Neural cell (in vitro differentiated cells): ENCODE results near the gene CALHM2. TPM values are rescaled to one million over a fixed set of nuclear protein-coding genes. Genes with fewer than 3 reads are reported as not detected.
"Not testable (repeated sequence)": the region's sequence is repeated elsewhere in the genome, so short reads cannot be mapped to it uniquely, and the experiment has no call there.

Experiments
- H2AFZ ChIP-seq: fragments of 200-600, 300-800 bp; sonication (generic), shearing (Covaris generic); 2 replicates; pipeline ENCODE4 v1.6.0; 2014; ENCODE audit warnings: low read depth, mild to moderate bottlenecking, antibody characterized with exemption, low read length, moderate library complexity
- H3F3A ChIP-seq: fragments of 200-600 bp; shearing (Covaris generic); 2 replicates; pipeline ENCODE4 v1.6.1; 2016; ENCODE audit warnings: mild to moderate bottlenecking, moderate library complexity, mixed read lengths, antibody characterized with exemption, low read length; ENCODE audit not compliant: insufficient read depth, poor library complexity, severe bottlenecking
- H3K27ac ChIP-seq: fragments of 200-600, 300-800 bp; sonication (generic), shearing (Covaris generic); 2 replicates; pipeline ENCODE4 v1.5.1; 2014; ENCODE audit warnings: mild to moderate bottlenecking, low read length, moderate library complexity
- H3K27me3 ChIP-seq: fragments of 300-800, 200-600 bp; sonication (generic), shearing (Covaris generic); 2 replicates; pipeline ENCODE4 v1.6.0; 2014; ENCODE audit warnings: mild to moderate bottlenecking, low read depth, low read length, moderate library complexity; ENCODE audit not compliant: insufficient read depth
- H3K36me3 ChIP-seq: fragments of 300-800, 200-600 bp; sonication (generic), shearing (Covaris generic); 2 replicates; pipeline ENCODE4 v1.5.1; 2014; ENCODE audit warnings: mild to moderate bottlenecking, antibody characterized with exemption, low read length, moderate library complexity; ENCODE audit not compliant: insufficient read depth
- H3K4me2 ChIP-seq: fragments of 300-800, 200-600 bp; sonication (generic), shearing (Covaris generic); 2 replicates; pipeline ENCODE4 v1.6.0; 2014; ENCODE audit warnings: mild to moderate bottlenecking, low read length
- H3K4me3 ChIP-seq: fragments of 300-800, 200-600 bp; sonication (generic), shearing (Covaris generic); 2 replicates; pipeline ENCODE4 v1.5.1; 2014; ENCODE audit warnings: mild to moderate bottlenecking, low read length, moderate library complexity
- H3K79me2 ChIP-seq: fragments of 200-600 bp; shearing (Covaris generic); replicated peaks from 2 replicates; pipeline ENCODE4 v1.6.0; 2014; ENCODE audit warnings: mild to moderate bottlenecking, low read length, moderate library complexity; ENCODE audit not compliant: insufficient read depth
- H3K9ac ChIP-seq: fragments of 300-800, 200-600 bp; sonication (generic), shearing (Covaris generic); 2 replicates; pipeline ENCODE4 v1.6.1; 2016; ENCODE audit warnings: mild to moderate bottlenecking, low read length, mixed read lengths
- H3K9me2 ChIP-seq: fragments of 200-600 bp; shearing (Covaris generic); 2 replicates; pipeline ENCODE4 v1.6.1; 2016; ENCODE audit warnings: mild to moderate bottlenecking, low read length, mixed read lengths; ENCODE audit not compliant: insufficient read depth
- H3K9me3 ChIP-seq: fragments of 200-600, 300-800 bp; sonication (generic), shearing (Covaris generic); 2 replicates; pipeline ENCODE4 v1.6.1; 2016; ENCODE audit warnings: mild to moderate bottlenecking, mixed run types, low read length, moderate library complexity, mixed read lengths
- H4K20me1 ChIP-seq: fragments of 200-600 bp; shearing (Covaris generic); 2 replicates; pipeline ENCODE4 v1.6.1; 2016; ENCODE audit warnings: mild to moderate bottlenecking, mixed run types; ENCODE audit not compliant: insufficient read depth
- EP300 ChIP-seq: fragments of 450-650 bp; conservative IDR thresholded peaks from 2 replicates; pipeline ENCODE4 v1.6.1; 2014; ENCODE audit warnings: antibody characterized with exemption, mild to moderate bottlenecking, moderate library complexity; ENCODE audit not compliant: poor library complexity, severe bottlenecking
- EZH2 ChIP-seq: fragments of 200-600, 300-800 bp; shearing (Covaris generic), sonication (generic); IDR thresholded peaks from 2 replicates; pipeline ENCODE4 v1.6.1; 2014; ENCODE audit warnings: antibody characterized with exemption, low read length, borderline replicate concordance, mild to moderate bottlenecking; ENCODE audit not compliant: insufficient read depth, poor library complexity, severe bottlenecking
- MXI1 ChIP-seq: fragments of 450-650 bp; conservative IDR thresholded peaks from 2 replicates; pipeline ENCODE4 v1.6.1; 2014; ENCODE audit warnings: antibody characterized with exemption, mild to moderate bottlenecking; ENCODE audit not compliant: poor library complexity, severe bottlenecking
- POLR2AphosphoS5 ChIP-seq: IDR thresholded peaks from 2 replicates; pipeline ENCODE4 v1.6.1; 2012
- RAD21 ChIP-seq: fragments of 450-650 bp; conservative IDR thresholded peaks from 2 replicates; pipeline ENCODE4 v1.6.1; 2014; ENCODE audit warnings: antibody characterized with exemption, mild to moderate bottlenecking, moderate library complexity
- REST ChIP-seq: IDR thresholded peaks from 2 replicates; pipeline ENCODE4 v1.6.1; 2012; ENCODE audit warnings: borderline replicate concordance
- SMC3 ChIP-seq: fragments of 450-650 bp; conservative IDR thresholded peaks from 2 replicates; pipeline ENCODE4 v1.6.1; 2014; ENCODE audit warnings: antibody characterized with exemption, mild to moderate bottlenecking, moderate library complexity; ENCODE audit not compliant: poor library complexity
- TAF1 ChIP-seq: IDR thresholded peaks from 2 replicates; pipeline ENCODE4 v1.6.1; 2012; ENCODE audit warnings: low read depth
- polyA plus RNA-seq: library from polyadenylated mRNA; depleted of rRNA; stranded (reverse); fragments of >200 nt; gene quantifications from 2 replicates; pipeline ENCODE4 v1.2.3, GENCODE V29; 2014
- TF ChIP-seq, protein P1 (sequence below): fragments of 450-650 bp; IDR thresholded peaks from 2 replicates; pipeline ENCODE4 v1.5.1; 2014; ENCODE audit warnings: antibody characterized with exemption, mild to moderate bottlenecking, moderate library complexity; ENCODE audit not compliant: poor library complexity, severe bottlenecking

CALHM2 gene
- polyA plus RNA-seq, 1 donor from 2014 or later = not detected

GRCh38 chr10:103487410-103487708 lies 35.2 kb upstream of the CALHM2 start:
- H3K79me2 ChIP-seq = no peaks in the 10 kb centered on the region
- no peaks in the 10 kb centered on the region for H3K9me2 ChIP-seq
- H2AFZ ChIP-seq = no peak overlapping the region
- no peaks in the 10 kb centered on the region for H3F3A ChIP-seq
- no peak overlapping the region for H3K27ac ChIP-seq
- H3K9ac ChIP-seq = no peak overlapping the region
- no peaks in the 10 kb centered on the region for H3K27me3 ChIP-seq
- H4K20me1 ChIP-seq = no peaks in the 10 kb centered on the region
- H3K4me3 ChIP-seq = no peak overlapping the region
- H3K9me3 ChIP-seq = no peaks in the 10 kb centered on the region
- no peaks in the 10 kb centered on the region for H3K36me3 ChIP-seq
- TF ChIP-seq EZH2 = no peak
- no peak for TF ChIP-seq POLR2AphosphoS5
- no peak for TF ChIP-seq SMC3
- TF ChIP-seq RAD21 = no peak
- TF ChIP-seq TAF1 = no peak
- TF ChIP-seq MXI1 = no peak
- TF ChIP-seq REST = no peak
- TF ChIP-seq, protein P1, sequence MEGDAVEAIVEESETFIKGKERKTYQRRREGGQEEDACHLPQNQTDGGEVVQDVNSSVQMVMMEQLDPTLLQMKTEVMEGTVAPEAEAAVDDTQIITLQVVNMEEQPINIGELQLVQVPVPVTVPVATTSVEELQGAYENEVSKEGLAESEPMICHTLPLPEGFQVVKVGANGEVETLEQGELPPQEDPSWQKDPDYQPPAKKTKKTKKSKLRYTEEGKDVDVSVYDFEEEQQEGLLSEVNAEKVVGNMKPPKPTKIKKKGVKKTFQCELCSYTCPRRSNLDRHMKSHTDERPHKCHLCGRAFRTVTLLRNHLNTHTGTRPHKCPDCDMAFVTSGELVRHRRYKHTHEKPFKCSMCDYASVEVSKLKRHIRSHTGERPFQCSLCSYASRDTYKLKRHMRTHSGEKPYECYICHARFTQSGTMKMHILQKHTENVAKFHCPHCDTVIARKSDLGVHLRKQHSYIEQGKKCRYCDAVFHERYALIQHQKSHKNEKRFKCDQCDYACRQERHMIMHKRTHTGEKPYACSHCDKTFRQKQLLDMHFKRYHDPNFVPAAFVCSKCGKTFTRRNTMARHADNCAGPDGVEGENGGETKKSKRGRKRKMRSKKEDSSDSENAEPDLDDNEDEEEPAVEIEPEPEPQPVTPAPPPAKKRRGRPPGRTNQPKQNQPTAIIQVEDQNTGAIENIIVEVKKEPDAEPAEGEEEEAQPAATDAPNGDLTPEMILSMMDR = no peak
- no peak for TF ChIP-seq EP300
- no peak overlapping the region for H3K4me2 ChIP-seq

GRCh38 chr10:103486635-103487409 lies 34.7 kb upstream of the CALHM2 start:
- H4K20me1 ChIP-seq, H3K27me3 ChIP-seq: not testable (repeated sequence)

More at GRCh38 chr10:103486635-103487409, 34.7 kb upstream of the CALHM2 start:
- not testable (repeated sequence) for H3K4me3 ChIP-seq, H3K9me2 ChIP-seq, H2AFZ ChIP-seq, H3F3A ChIP-seq, H3K36me3 ChIP-seq, H3K9me3 ChIP-seq, H3K27ac ChIP-seq, H3K79me2 ChIP-seq, H3K9ac ChIP-seq, H3K4me2 ChIP-seq
